Vagina (tissue), 2 donors: ENCODE measurements around the gene ACTL8. TPM values are rescaled to one million over a fixed set of nuclear protein-coding genes. Genes with fewer than 3 reads are reported as not detected.

Experiments
- DNase-seq, 2 donors: peaks; one replicate each; pipeline ENCODE4 v3.0.0-alpha.2; 2017; ENCODE audit errors: extremely low spot score in 2 of 2
- H3K27ac ChIP-seq: fragments of 200-600 bp; sonication (generic); one replicate; pipeline ENCODE4 v1.5.1; 2019
- H3K27me3 ChIP-seq: fragments of 200-600 bp; sonication (generic); one replicate; pipeline ENCODE4 v1.5.1; 2019
- H3K36me3 ChIP-seq, 2 donors: fragments of 200-600 bp; sonication (generic); one replicate each; pipeline ENCODE4 v1.5.1; 2017 to 2019
- H3K4me1 ChIP-seq: fragments of 200-600 bp; sonication (generic); one replicate; pipeline ENCODE4 v1.5.1; 2019
- H3K4me3 ChIP-seq, 2 donors: fragments of 200-600 bp; sonication (generic); 1 replicate in 1 of 2; 2 replicates in 1 of 2; pipeline ENCODE4 v1.5.1; 2016 to 2019
- H3K9me3 ChIP-seq: fragments of 200-600 bp; sonication (generic); one replicate; pipeline ENCODE4 v1.5.1; 2019
- POLR2A ChIP-seq, 2 donors: fragments of 450-650 bp; IDR thresholded peaks; one replicate each; pipeline ENCODE4 v1.6.1; 2017; ENCODE audit warnings: antibody characterized with exemption in 2 of 2, mild to moderate bottlenecking in 2 of 2, moderate library complexity in 2 of 2
- POLR2AphosphoS5 ChIP-seq, 2 donors: sonication (generic); formaldehyde crosslinking; IDR thresholded peaks; one replicate each; pipeline ENCODE4 v1.9.0; 2017; ENCODE audit warnings: antibody characterized with exemption in 2 of 2, mild to moderate bottlenecking in 2 of 2, low read depth in 1 of 2; ENCODE audit not compliant: insufficient read depth in 1 of 2
- intact Hi-C: fragments of 100-400 bp; cut with DNase I; formaldehyde crosslinking; loops from one replicate; pipeline ENCODE4 v1.15.1; 2023
- total RNA-seq: library from RNA; depleted of rRNA; stranded (reverse); fragments of >200 nt; gene quantifications from one replicate; pipeline ENCODE4 v1.2.3, GENCODE V29; 2016
- TF ChIP-seq, protein P1 (sequence below), 3 experiments: fragments of 450-650 bp in 2 of 3; fragments of 200-600 bp in 1 of 3; sonication (generic) in 1 of 3; IDR thresholded peaks; one replicate each; pipeline ENCODE4 v1.5.1; 2017 to 2019; ENCODE audit warnings: antibody characterized with exemption in 3 of 3, mild to moderate bottlenecking in 2 of 3, moderate library complexity in 2 of 3

The ACTL8 gene
- total RNA-seq, 1 donor from 2014 or later: not detected

DNA sequence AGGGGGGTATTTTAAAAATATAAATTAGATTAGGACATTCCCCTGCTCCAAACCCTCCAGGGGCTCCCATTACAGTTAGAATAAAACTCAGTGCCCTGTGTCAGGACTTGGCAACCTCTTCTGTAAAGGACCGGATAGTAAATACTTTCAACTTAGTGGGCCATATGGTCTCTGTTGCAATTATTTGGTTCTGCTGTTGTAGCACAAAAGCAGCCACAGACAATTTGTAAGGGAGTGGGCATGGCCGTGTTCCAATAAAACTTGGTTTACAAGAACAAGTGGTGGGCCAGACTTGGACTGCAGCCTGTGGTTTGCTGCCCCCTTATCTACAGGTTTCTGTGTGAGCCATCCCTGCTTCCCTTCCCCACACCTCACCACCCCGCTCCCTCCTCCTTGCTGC is 92.0 kb downstream of the ACTL8 start:
- Histone ChIP-seq H3K4me1 (no peaks in the 10 kb centered on the region), H3K27me3 (no peaks in the 10 kb centered on the region)

GRCh38 chr1:17849216-17849615 is 94.1 kb downstream of the ACTL8 start:
- H3K27me3 ChIP-seq: no peaks in the 10 kb centered on the region
- no peak overlapping the region for H3K27ac ChIP-seq
- H3K9me3 ChIP-seq: no peaks in the 10 kb centered on the region
- H3K36me3 ChIP-seq: no peaks in the 10 kb centered on the region
- TF ChIP-seq POLR2AphosphoS5 (IDR thresholded peaks at IDR 0.05; ENCODE audit: insufficient read depth in 1 of 2, low read depth in 1 of 2) (no peak), POLR2A (IDR thresholded peaks at IDR 0.05) (no peak)
- TF ChIP-seq, protein P1, sequence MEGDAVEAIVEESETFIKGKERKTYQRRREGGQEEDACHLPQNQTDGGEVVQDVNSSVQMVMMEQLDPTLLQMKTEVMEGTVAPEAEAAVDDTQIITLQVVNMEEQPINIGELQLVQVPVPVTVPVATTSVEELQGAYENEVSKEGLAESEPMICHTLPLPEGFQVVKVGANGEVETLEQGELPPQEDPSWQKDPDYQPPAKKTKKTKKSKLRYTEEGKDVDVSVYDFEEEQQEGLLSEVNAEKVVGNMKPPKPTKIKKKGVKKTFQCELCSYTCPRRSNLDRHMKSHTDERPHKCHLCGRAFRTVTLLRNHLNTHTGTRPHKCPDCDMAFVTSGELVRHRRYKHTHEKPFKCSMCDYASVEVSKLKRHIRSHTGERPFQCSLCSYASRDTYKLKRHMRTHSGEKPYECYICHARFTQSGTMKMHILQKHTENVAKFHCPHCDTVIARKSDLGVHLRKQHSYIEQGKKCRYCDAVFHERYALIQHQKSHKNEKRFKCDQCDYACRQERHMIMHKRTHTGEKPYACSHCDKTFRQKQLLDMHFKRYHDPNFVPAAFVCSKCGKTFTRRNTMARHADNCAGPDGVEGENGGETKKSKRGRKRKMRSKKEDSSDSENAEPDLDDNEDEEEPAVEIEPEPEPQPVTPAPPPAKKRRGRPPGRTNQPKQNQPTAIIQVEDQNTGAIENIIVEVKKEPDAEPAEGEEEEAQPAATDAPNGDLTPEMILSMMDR (IDR thresholded peaks at IDR 0.05): no peak
- H3K4me3 ChIP-seq: no peak overlapping the region
- no peak for DNase-seq
- H3K4me1 ChIP-seq: no peaks in the 10 kb centered on the region
- intact Hi-C loops: no loop called here

More for the DNA sequence above, 92.0 kb downstream of the ACTL8 start:
- TF ChIP-seq POLR2A (IDR thresholded peaks at IDR 0.05) (no peak), POLR2AphosphoS5 (IDR thresholded peaks at IDR 0.05; ENCODE audit: insufficient read depth in 1 of 2, low read depth in 1 of 2) (no peak)
- TF ChIP-seq, protein P1 (IDR thresholded peaks at IDR 0.05): no peak
- intact Hi-C loops: no loop called here
- H3K36me3 ChIP-seq: no peaks in the 10 kb centered on the region
- no peak for DNase-seq
- H3K4me3 ChIP-seq: no peak overlapping the region
- H3K27ac ChIP-seq: no peak overlapping the region
- H3K9me3 ChIP-seq: no peaks in the 10 kb centered on the region

GRCh38 chr1:17851056-17851455 is 95.9 kb downstream of the ACTL8 start:
- TF ChIP-seq, protein P1 (IDR thresholded peaks at IDR 0.05): no peak
- TF ChIP-seq POLR2A (IDR thresholded peaks at IDR 0.05) (no peak), POLR2AphosphoS5 (IDR thresholded peaks at IDR 0.05; ENCODE audit: insufficient read depth in 1 of 2, low read depth in 1 of 2) (no peak)
- no peak overlapping the region for H3K4me3 ChIP-seq
- H3K4me1 ChIP-seq: no peaks in the 10 kb centered on the region
- DNase-seq: no peak
- intact Hi-C loops: no loop called here
- no peak overlapping the region for H3K27ac ChIP-seq
- H3K36me3 ChIP-seq: no peaks in the 10 kb centered on the region
- H3K9me3 ChIP-seq: no peaks in the 10 kb centered on the region
- no peaks in the 10 kb centered on the region for H3K27me3 ChIP-seq

DNA sequence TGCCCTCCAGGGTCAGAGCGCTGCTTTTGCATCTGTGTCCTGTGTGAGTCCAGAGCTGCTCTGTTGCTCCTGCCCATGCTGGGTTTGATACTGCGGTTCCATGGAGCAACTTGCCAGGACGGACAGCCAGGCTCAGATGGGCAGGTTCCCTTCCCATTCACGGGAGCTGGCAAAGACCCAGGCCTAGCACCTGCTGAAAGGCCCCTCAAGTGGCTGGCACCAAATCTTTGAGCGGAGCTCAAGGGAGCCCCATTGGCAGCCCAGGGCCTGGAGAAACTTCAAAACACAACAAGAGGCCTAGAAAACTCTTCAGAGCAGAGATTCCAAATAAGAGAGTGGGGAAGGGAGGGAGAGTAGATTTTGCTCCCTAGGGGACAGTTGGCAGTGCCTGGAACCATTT is 97.2 kb downstream of the ACTL8 start:
- Histone ChIP-seq H3K27ac (no peak overlapping the region), H3K27me3 (no peaks in the 10 kb centered on the region), H3K4me3 (no peak overlapping the region), H3K36me3 (no peaks in the 10 kb centered on the region), H3K4me1 (no peaks in the 10 kb centered on the region), H3K9me3 (no peaks in the 10 kb centered on the region)
- DNase-seq: no peak
- intact Hi-C loops: no loop called here
- TF ChIP-seq, protein P1 (IDR thresholded peaks at IDR 0.05): no peak
- no peak for TF ChIP-seq POLR2A (IDR thresholded peaks at IDR 0.05)

- Histone ChIP-seq H3K4me1 (no peaks in the 10 kb centered on the region), H3K27ac (no peak overlapping the region), H3K27me3 (no peaks in the 10 kb centered on the region), H3K9me3 (no peaks in the 10 kb centered on the region), H3K4me3 (no peak overlapping the region), H3K36me3 (no peaks in the 10 kb centered on the region)
- no peak for TF ChIP-seq POLR2A (IDR thresholded peaks at IDR 0.05)
- TF ChIP-seq, protein P1 (IDR thresholded peaks at IDR 0.05): no peak
- TF ChIP-seq POLR2AphosphoS5 (IDR thresholded peaks at IDR 0.05; ENCODE audit: insufficient read depth in 1 of 2, low read depth in 1 of 2): no peak
- DNase-seq: no peak
- intact Hi-C loops: no loop called here
Observed at GRCh38 chr1:17853241-17853935, 98.3 kb downstream of the ACTL8 start.
